Left lung (tissue), 10 donors: ENCODE results near the gene TUT1. TPM values are rescaled to one million over a fixed set of nuclear protein-coding genes. Genes with fewer than 3 reads are reported as not detected.

ENCODE experiments used
- ATAC-seq: fragments of 200-7000 bp; cut with Tn5 transposase; one replicate; pipeline ENCODE4 v1.9.1; 2020; ENCODE audit warnings: moderate library complexity
- DNase-seq, 4 donors: peaks; one replicate each; pipeline ENCODE4 v3.0.0-alpha.2; 2013 to 2020
- H3K27ac ChIP-seq, 2 donors: fragments of 200-600 bp; sonication (generic) in 1 of 2; one replicate each; pipeline versions ENCODE4 v1.5.0 to v1.8.0; 2020 to 2021
- H3K27me3 ChIP-seq, 2 donors: fragments of 200-600 bp; sonication (generic) in 1 of 2; one replicate each; pipeline versions ENCODE4 v1.5.0 to v1.8.0; 2020 to 2021
- H3K36me3 ChIP-seq, 2 donors: fragments of 200-600 bp; sonication (generic) in 1 of 2; one replicate each; pipeline versions ENCODE4 v1.5.0 to v1.8.0; 2020 to 2021
- H3K4me1 ChIP-seq, 2 donors: fragments of 200-600 bp; one replicate each; pipeline ENCODE4 v1.8.0; 2021
- H3K4me3 ChIP-seq, 2 donors: fragments of 200-600 bp; sonication (generic) in 1 of 2; one replicate each; pipeline versions ENCODE4 v1.5.0 to v1.8.0; 2020 to 2021; ENCODE audit warnings: mild to moderate bottlenecking in 1 of 2
- H3K9me3 ChIP-seq, 2 donors: fragments of 200-600 bp; sonication (generic) in 1 of 2; one replicate each; pipeline versions ENCODE4 v1.5.0 to v1.8.0; 2020 to 2021
- CTCF ChIP-seq, 2 donors: fragments of 200-600 bp; sonication (generic) in 1 of 2; IDR thresholded peaks; one replicate each; pipeline versions ENCODE4 v1.5.0 to v1.8.0; 2021; ENCODE audit warnings: antibody characterized with exemption in 2 of 2
- intact Hi-C, 2 donors: fragments of 100-400 bp; cut with DNase I; formaldehyde crosslinking; loops; one replicate each; pipeline versions ENCODE4 v1.11.2 to v1.14.2; 2022
- polyA plus RNA-seq, 6 donors: library from polyadenylated mRNA; unstranded; fragments of 120-200 nt; gene quantifications; one replicate each; pipeline ENCODE4 v1.2.1, GENCODE V29; 2013; ENCODE audit not compliant: insufficient read length in 6 of 6
- total RNA-seq, 2 donors: library from RNA; stranded (reverse); fragmentation: NEBNext Ultra II Directional; extraction: Animal tissue kit (Norgen Biotek cat#: 25700); gene quantifications; one replicate each; pipeline ENCODE4 v1.2.1, GENCODE V29; 2021
- donor health status: DM: no; HTN: yes; CAD: no.
- donor health status: DM: no; HTN: no; CAD: no.

The TUT1 gene
- total and polyA plus RNA-seq, 8 donors, result 12.6 to 27.8 (median 22.3) TPM

- Histone ChIP-seq H3K9me3 (no peaks in the 10 kb centered on the region), H3K4me3 (peak within 1 kb of the TSS; percentile 83 to 95), H3K27me3 (peaks cover 0 to 44% of the 10 kb centered on the region in 2 donors), H3K36me3 (no peaks in the 10 kb centered on the region), H3K4me1 (peaks cover 49 to 78% of the 10 kb centered on the region in 2 donors), H3K27ac (peak within 1 kb of the TSS; percentile 94 to 96)
- ATAC-seq (peak; percentile 72), DNase-seq (peak in 3 of 4 donors; percentile 84 to 94 (median 87))
- intact Hi-C loops, result no loop called here
- no peak for TF ChIP-seq CTCF (IDR thresholded peaks at IDR 0.05)
Measured at GRCh38 chr11:62546244-62546928, 44.9 kb downstream of the TUT1 start, which contains the start of gene AHNAK. AHNAK (minus strand) TSS chr11:62546806; CDS start chr11:62536098, 10,708 bp downstream.

GRCh38 chr11:62545437-62546243 is 45.7 kb downstream of the TUT1 start:
- peak; percentile 93 to 96 (median 94) for DNase-seq
- ATAC-seq, result peak; percentile 59
- Histone ChIP-seq H3K36me3 (no peaks in the 10 kb centered on the region), H3K9me3 (no peaks in the 10 kb centered on the region), H3K27ac (peak overlapping the region; percentile 94 to 96), H3K27me3 (peaks cover 0 to 44% of the 10 kb centered on the region in 2 donors), H3K4me1 (peaks cover 54 to 78% of the 10 kb centered on the region in 2 donors), H3K4me3 (peak overlapping the region; percentile 83 to 95)
- no peak for TF ChIP-seq CTCF (IDR thresholded peaks at IDR 0.05)
- intact Hi-C loops, result no loop called here

- Histone ChIP-seq H3K9me3 (no peaks in the 10 kb centered on the region), H3K27ac (peak overlapping the region; percentile 94 to 96), H3K27me3 (peaks cover 0 to 44% of the 10 kb centered on the region in 2 donors), H3K4me3 (peak overlapping the region; percentile 83 to 95), H3K4me1 (peaks cover 61 to 81% of the 10 kb centered on the region in 2 donors), H3K36me3 (no peaks in the 10 kb centered on the region)
- DNase-seq (peak in 1 of 4 donors; percentile 44), ATAC-seq (peak; percentile 10)
- intact Hi-C loops, result loop anchor here in 1 of 2 donors (5.0 kb wide), 1 partner anchor 123 kb away; no protein-coding TSS in a partner anchor
- TF ChIP-seq CTCF (IDR thresholded peaks at IDR 0.05), result no peak
Measured at GRCh38 chr11:62544581-62545436, 46.5 kb downstream of the TUT1 start.

- DNase-seq (no peak), ATAC-seq (no peak)
- Histone ChIP-seq H3K4me1 (peaks cover 64 to 81% of the 10 kb centered on the region in 2 donors), H3K36me3 (no peaks in the 10 kb centered on the region), H3K27me3 (peaks cover 0 to 44% of the 10 kb centered on the region in 2 donors), H3K9me3 (no peaks in the 10 kb centered on the region), H3K27ac (peak overlapping the region; percentile 94 to 96), H3K4me3 (peak overlapping the region; percentile 83 to 95)
- intact Hi-C loops, result loop anchor here in 1 of 2 donors (5.0 kb wide), 1 partner anchor 122 kb away; no protein-coding TSS in a partner anchor
- TF ChIP-seq CTCF (IDR thresholded peaks at IDR 0.05), result no peak
Measured at GRCh38 chr11:62543680-62544444, 47.5 kb downstream of the TUT1 start.
